ENCODE results near the gene MIER2. TPM values are rescaled to one million over a fixed set of nuclear protein-coding genes. Genes with fewer than 3 reads are reported as not detected.

The MIER2 gene
- polyA plus RNA-seq, 2 of the 4 experiments (the other 2 are of a cell fraction): 8.8 to 11.5 TPM

DNA sequence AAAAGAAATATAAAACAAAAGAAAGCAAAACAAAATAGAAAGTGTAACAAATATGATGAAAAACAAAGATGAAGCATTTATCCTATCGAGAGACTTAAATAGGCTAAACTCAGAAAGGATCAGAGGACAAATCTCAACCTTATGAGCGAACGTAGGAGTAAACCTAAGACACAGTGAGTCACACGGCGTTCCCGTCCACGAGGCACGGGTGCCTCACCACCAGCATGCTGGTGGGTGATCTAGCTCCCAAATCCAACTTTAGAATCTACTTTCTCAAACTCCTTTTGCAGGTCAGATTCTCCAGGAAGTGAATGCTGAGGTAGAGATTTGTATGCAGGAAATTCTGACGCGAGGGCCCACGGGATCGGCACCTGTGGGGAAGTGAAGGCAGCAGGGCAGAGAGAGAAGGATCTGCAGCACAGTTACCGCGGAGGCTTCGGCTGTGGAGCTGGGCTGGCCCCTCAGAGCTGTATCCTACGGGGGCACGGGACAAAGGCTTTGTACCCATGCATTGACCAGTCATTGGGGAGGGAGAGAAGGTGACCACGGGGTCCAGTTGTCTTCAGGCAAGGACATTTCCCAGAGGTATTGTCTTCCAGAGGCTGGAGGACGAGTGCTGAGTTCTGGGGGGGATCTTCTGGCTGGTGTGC is 7.5 kb upstream of the MIER2 start:
- DNase-seq (ENCODE audit: low read depth in 1 of 2, low spot score in 1 of 2) (no peak), ATAC-seq (no peak), FAIRE-seq (no peak)
- H3K4me2 ChIP-seq: no peak overlapping the region
- TF ChIP-seq TP53 (CRISPR knock-in tag; IDR thresholded peaks at IDR 0.05) (no peak), SREBF2 (IDR thresholded peaks at IDR 0.05) (no peak)
- TF ChIP-seq, protein P1, sequence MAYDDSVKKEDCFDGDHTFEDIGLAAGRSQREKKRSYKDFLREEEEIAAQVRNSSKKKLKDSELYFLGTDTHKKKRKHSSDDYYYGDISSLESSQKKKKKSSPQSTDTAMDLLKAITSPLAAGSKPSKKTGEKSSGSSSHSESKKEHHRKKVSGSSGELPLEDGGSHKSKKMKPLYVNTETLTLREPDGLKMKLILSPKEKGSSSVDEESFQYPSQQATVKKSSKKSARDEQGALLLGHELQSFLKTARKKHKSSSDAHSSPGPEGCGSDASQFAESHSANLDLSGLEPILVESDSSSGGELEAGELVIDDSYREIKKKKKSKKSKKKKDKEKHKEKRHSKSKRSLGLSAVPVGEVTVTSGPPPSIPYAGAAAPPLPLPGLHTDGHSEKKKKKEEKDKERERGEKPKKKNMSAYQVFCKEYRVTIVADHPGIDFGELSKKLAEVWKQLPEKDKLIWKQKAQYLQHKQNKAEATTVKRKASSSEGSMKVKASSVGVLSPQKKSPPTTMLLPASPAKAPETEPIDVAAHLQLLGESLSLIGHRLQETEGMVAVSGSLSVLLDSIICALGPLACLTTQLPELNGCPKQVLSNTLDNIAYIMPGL (CRISPR knock-in tag; IDR thresholded peaks at IDR 0.05; ENCODE audit: borderline replicate concordance): no peak
- ChIA-PET CTCF (no interaction called here), POLR2A (no interaction called here)
- no peak overlapping the region for H3K27ac ChIP-seq
- H3K9me3 ChIP-seq: peaks cover 21% of the 10 kb centered on the region; the same call in 2 of the 3 replicates
- no peaks in the 10 kb centered on the region for H3K4me1 ChIP-seq
- WGBS (ENCODE audit: missing lambda C conversion rate): 66% methylated on average over 19 of the region's 19 CpGs
- no peak overlapping the region for H3K4me3 ChIP-seq

DNA sequence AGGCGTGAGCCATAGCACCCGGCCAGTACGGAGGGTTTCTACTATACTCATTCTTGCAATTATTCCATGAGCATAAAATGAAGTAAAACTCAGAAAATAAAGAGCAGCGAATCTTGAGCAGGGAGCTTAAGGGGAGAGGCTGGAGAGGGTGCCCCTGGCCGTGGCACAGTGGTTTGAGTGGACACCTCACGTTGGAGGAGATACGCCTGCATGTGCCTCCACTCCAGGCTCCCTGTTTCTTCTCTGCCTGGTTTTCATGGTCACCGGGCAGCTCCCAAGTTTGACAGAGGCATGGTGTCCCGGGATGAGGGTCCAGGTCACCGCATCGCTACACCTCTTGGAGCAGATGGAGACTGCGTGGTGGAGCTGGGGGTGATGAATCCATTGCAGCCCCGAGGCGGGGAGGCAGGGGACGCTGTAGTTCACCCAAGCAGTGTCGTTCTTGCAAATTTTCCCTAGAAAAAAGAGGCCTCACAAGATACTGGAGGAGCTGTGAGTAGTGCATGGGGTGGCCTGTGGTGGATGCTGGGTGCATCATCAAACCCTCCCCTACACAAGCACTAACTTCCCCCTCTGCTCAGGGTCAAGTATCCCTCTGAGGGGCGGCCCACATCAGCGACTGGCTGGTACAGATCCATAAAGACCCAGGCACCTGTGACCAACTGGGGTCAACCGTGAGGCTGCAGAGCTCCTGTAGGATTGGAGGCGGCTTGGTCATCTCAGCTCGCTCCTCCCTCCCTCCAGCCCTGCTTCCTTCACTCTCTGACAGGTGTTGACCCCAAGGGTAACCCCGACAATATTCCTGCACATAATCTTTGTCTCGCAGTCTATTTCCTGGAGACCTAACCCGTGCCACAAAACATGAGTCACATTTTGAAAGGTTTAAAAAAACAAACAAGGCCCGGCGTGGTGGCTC is 3.6 kb upstream of the MIER2 start:
- no peak overlapping the region for H3K27ac ChIP-seq
- ATAC-seq: no peak
- H3K9me3 ChIP-seq: peaks cover 9% of the 10 kb centered on the region; the same call in 1 of the 3 replicates
- ChIA-PET POLR2A (no interaction called here), CTCF (interaction anchor here (0.6 kb wide), 1 partner anchor 655 kb away, joined by 3 read pairs; no protein-coding TSS in a partner anchor)
- peaks cover 7% of the 10 kb centered on the region; the same call in 2 of the 3 replicates for H3K4me1 ChIP-seq
- FAIRE-seq: no peak
- H3K4me2 ChIP-seq: no peak overlapping the region
- no peak overlapping the region for H3K4me3 ChIP-seq
- TF ChIP-seq RNF2 (IDR thresholded peaks at IDR 0.05; ENCODE audit: borderline replicate concordance, low read depth): no peak
- no peak for TF ChIP-seq GATA3 (IDR thresholded peaks at IDR 0.05; ENCODE audit: borderline replicate concordance)
- no peak for DNase-seq (ENCODE audit: low read depth in 1 of 2, low spot score in 1 of 2)
- 70% methylated on average over 26 of the region's 26 CpGs for WGBS (ENCODE audit: missing lambda C conversion rate)

DNA sequence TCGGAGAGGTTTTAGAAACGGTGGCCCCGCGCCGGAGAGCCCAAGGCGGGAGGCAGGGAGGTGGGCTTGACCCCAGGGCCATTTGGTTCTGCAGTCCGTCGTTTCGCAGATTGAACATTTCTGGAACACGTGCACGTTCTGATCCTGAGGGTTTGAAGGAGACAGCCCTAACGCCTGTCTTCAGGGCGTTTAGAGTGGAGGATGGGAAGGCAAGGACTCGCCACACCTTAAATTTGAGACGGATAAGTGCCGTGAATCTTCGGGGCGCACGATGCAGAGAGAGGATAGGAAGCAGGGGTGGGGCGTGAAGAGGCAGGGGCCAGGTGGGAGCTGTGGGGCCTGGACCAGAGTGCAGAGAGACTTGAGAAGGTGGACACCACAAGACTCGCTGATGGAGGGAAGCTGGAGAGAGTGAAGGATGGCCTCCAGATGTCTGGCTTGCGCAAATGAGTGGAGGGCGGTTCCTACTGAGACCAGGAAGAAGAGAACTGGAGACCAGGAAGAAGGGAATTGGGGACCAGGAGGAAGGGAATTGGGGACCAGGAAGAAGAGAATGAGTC is 804 bp upstream of the MIER2 start:
- TF ChIP-seq GATA3 (IDR thresholded peaks at IDR 0.05; ENCODE audit: borderline replicate concordance): no peak
- no peak for TF ChIP-seq RCOR1 (IDR thresholded peaks at IDR 0.05; ENCODE audit: low read depth, low read length)
- no peak for TF ChIP-seq KDM5A (IDR thresholded peaks at IDR 0.05)
- no peak for TF ChIP-seq FOSB (CRISPR knock-in tag; IDR thresholded peaks at IDR 0.05)
- no peak for TF ChIP-seq CHD4 (IDR thresholded peaks at IDR 0.05; ENCODE audit: borderline replicate concordance)
- no peak for TF ChIP-seq POLR2AphosphoS2 (conservative IDR thresholded peaks at IDR 0.05; ENCODE audit: low read length)
- TF ChIP-seq, protein P2, sequence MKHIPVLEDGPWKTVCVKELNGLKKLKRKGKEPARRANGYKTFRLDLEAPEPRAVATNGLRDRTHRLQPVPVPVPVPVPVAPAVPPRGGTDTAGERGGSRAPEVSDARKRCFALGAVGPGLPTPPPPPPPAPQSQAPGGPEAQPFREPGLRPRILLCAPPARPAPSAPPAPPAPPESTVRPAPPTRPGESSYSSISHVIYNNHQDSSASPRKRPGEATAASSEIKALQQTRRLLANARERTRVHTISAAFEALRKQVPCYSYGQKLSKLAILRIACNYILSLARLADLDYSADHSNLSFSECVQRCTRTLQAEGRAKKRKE (CRISPR knock-in tag; IDR thresholded peaks at IDR 0.05; ENCODE audit: low read depth): no peak
- no peak for TF ChIP-seq BHLHE40 (IDR thresholded peaks at IDR 0.05; ENCODE audit: low read depth, low read length)
- TF ChIP-seq RFX5 (IDR thresholded peaks at IDR 0.05): no peak
- TF ChIP-seq NFE2L2 (conservative IDR thresholded peaks at IDR 0.05; ENCODE audit: low read length): no peak
- no peak for TF ChIP-seq SREBF2 (IDR thresholded peaks at IDR 0.05)
- TF ChIP-seq MAZ (IDR thresholded peaks at IDR 0.05; ENCODE audit: borderline replicate concordance, low read depth, low read length): no peak
- TF ChIP-seq, protein P3, sequence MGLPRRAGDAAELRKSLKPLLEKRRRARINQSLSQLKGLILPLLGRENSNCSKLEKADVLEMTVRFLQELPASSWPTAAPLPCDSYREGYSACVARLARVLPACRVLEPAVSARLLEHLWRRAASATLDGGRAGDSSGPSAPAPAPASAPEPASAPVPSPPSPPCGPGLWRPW (IDR thresholded peaks at IDR 0.05): no peak
- no peak for TF ChIP-seq EHMT2 (IDR thresholded peaks at IDR 0.05; ENCODE audit: low read depth)
- no peak for TF ChIP-seq TFCP2L1 (CRISPR knock-in tag; IDR thresholded peaks at IDR 0.05)
- no peak for TF ChIP-seq CBX2 (IDR thresholded peaks at IDR 0.05; ENCODE audit: borderline replicate concordance, low read depth)
- no peak for TF ChIP-seq POLR2A (IDR thresholded peaks at IDR 0.05; ENCODE audit: low read length)
- no peak for FAIRE-seq
- H3K27ac ChIP-seq: peak overlapping the region; percentile 92 to 99; a peak in 5 of 6 replicates

More for the DNA sequence above, 804 bp upstream of the MIER2 start:
- CTCF ChIA-PET: no interaction called here
- H3K4me3 ChIP-seq: peak overlapping the region; percentile 94; the same call in 2 of the 3 replicates
- DNase-seq (ENCODE audit: low read depth in 1 of 2, low spot score in 1 of 2) (no peak), ATAC-seq (no peak)
- H3K9me3 ChIP-seq: no peaks in the 10 kb centered on the region
- peak overlapping the region; percentile 93 for H3K4me2 ChIP-seq
- 81% methylated on average over 23 of the region's 23 CpGs for WGBS (ENCODE audit: missing lambda C conversion rate)
- POLR2A ChIA-PET: no interaction called here
- H3K4me1 ChIP-seq: peaks cover 17% of the 10 kb centered on the region; the same call in 2 of the 3 replicates

All from A549 (cell line).